Caki2 (cell line): ENCODE results near the gene GRM7. TPM values are rescaled to one million over a fixed set of nuclear protein-coding genes. Genes with fewer than 3 reads are reported as not detected.

Experiments
- DNase-seq: peaks from one replicate; pipeline ENCODE4 v3.0.0-alpha.2; 2015; ENCODE audit warnings: low read depth
- in situ Hi-C: cut with HindIII; loops from 2 replicates; pipeline ENCODE4 v1.10.0; 2016; ENCODE audit warnings: low sequenced_read_pairs, low pct_unique_long_range_greater_than_20kb, mixed read lengths
- total RNA-seq: library from RNA; depleted of rRNA; stranded (reverse); fragments of >200 nt; shearing (Covaris generic); gene quantifications from 2 replicates; pipeline ENCODE4 v1.2.3, GENCODE V29; 2014; ENCODE audit warnings: low replicate concordance

The GRM7 gene
- total RNA-seq, 1 experiment from 2014 or later = not detected

- no peak for DNase-seq
Measured at GRCh38 chr3:7630351-7630911, 769.5 kb downstream of the GRM7 start.

GRCh38 chr3:7630925-7631324, 770.0 kb downstream of the GRM7 start:
- DNase-seq = no peak
- in situ Hi-C loops = no loop called here

More at GRCh38 chr3:7630351-7630911, 769.5 kb downstream of the GRM7 start:
- in situ Hi-C loops = no loop called here

- in situ Hi-C loops = no loop called here
- DNase-seq = no peak
Measured at GRCh38 chr3:7632305-7632704, 771.4 kb downstream of the GRM7 start.

DNA sequence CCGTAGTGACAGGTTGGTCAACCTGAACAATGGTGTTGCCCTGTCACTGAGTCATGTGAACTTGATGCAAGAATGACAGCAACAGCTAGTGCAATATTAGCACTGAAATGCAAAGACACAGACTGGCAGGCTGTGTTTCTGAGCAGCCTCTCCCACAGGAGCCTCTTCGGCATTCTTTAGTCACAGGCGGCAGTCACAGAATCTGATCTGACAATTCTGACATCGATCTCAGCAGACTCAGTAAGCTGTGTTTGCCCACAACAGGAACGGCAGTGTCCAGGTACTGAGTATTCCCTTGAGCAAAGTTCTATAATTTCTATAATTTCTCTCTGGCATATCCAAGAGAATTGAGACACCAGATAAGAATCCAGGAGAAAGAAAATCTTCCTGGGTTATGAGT, 776.8 kb downstream of the GRM7 start:
- in situ Hi-C loops = no loop called here
- no peak for DNase-seq

DNA sequence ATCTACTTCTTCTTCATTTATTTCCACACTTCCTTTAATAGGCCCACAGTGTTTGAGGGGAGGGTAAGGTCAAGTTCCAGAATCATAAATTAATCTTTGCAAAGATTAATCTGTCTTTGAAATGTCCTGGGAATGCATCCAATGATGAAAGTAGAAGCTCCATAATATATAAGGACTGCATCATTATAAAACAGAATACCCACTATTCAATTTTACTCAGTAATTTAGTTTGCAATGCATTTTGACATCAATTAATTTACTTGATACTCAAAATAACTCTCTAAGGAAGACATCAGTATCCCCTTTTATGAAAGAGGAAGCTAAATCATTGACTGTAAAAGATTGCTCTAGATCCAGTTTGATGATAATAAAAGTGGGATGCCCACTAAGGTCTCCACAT, 777.2 kb downstream of the GRM7 start:
- in situ Hi-C loops = no loop called here
- DNase-seq = no peak

- in situ Hi-C loops = no loop called here
Measured at GRCh38 chr3:7640787-7641186, 779.9 kb downstream of the GRM7 start.

GRCh38 chr3:7646851-7647250, 785.9 kb downstream of the GRM7 start:
- in situ Hi-C loops = no loop called here
- no peak for DNase-seq

More at GRCh38 chr3:7640787-7641186, 779.9 kb downstream of the GRM7 start:
- DNase-seq = peak; percentile 42

GRCh38 chr3:7650466-7650865, 789.6 kb downstream of the GRM7 start:
- in situ Hi-C loops = no loop called here
- no peak for DNase-seq

GRCh38 chr3:7651274-7651673, 790.4 kb downstream of the GRM7 start:
- in situ Hi-C loops = no loop called here
- no peak for DNase-seq

- DNase-seq = no peak
- in situ Hi-C loops = no loop called here
Measured at GRCh38 chr3:7657214-7658112, 796.5 kb downstream of the GRM7 start.

- in situ Hi-C loops = no loop called here
Measured at GRCh38 chr3:7658294-7658693, 797.4 kb downstream of the GRM7 start.

DNA sequence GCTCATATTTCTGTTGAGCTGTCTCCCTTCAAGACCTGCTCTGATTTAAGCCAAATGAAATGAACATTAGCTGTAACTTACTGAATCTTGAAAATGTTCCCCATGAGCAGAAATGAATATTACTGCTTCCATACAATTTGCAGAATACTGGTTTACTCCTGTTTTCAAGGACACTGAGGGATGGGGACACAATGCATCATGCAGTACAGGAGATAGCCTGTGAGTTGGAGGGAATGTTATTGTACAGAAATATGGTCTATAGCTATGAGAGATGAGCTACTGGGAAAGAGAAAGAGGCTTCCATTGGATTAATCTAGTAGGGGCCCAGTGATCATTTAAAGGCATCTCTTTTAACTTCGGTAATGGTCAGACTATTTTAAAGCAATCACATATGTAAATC, 798.2 kb downstream of the GRM7 start:
- in situ Hi-C loops = no loop called here
- DNase-seq = no peak

More at GRCh38 chr3:7658294-7658693, 797.4 kb downstream of the GRM7 start:
- no peak for DNase-seq

DNA sequence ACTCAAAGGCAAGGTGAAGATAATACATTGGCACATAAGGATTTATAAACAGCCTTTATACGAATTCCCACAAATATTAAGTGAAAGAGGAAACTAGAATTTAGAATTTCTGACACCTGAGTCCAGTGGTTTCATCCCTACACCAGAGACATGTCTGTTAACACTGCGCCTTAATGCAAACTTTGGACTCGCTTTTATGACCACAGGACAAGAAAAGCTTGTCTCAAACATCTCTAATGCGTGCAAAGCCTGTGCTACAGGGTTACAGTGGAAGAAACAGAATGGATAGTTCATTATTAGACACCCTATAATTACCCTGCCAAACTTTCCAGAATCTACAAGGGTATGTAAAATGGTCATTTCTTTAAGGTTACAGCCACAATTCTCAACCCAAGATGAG, 802.9 kb downstream of the GRM7 start:
- in situ Hi-C loops = no loop called here
- DNase-seq = no peak

DNA sequence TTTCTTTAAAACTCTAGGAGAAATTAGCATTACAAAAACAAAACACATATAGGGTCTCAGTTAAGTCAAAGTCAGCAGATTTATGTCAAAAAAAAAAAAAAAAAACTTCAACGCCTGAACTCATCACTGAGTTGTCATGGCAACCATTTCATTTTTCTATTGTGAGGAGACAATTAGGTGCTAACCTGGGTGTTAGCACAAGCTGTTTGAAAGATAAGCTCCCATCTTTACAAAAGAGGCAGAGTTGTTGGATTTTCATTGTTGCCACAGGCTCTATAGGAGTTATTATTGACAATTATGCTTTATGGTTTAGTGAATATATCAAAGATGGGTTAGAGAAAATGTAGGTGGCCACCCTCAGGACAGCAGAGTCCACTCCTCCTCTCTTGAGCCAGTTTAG, 806.9 kb downstream of the GRM7 start:
- in situ Hi-C loops = no loop called here
- no peak for DNase-seq

DNA sequence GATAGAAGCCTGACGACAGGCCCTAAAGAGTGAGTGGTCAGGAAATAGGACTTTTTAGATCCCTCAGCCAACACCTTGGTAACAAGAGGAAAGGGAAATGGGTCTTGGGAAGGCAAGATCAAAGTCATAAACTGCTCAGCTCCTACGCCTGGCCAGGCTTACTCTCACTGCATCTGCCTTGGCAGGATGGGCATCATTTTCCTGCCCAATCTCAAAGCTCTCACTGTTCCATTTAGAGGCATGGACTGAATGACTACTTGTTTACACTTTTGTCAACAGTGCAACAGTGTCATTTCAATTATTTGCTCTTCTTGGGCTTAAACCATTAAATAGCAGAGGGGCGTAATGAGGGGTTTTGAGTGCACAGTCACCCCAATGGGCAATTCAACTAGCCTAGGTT, 808.7 kb downstream of the GRM7 start:
- DNase-seq = no peak
- in situ Hi-C loops = no loop called here

- in situ Hi-C loops = no loop called here
- no peak for DNase-seq
Measured at GRCh38 chr3:7678521-7678920, 817.6 kb downstream of the GRM7 start.

DNA sequence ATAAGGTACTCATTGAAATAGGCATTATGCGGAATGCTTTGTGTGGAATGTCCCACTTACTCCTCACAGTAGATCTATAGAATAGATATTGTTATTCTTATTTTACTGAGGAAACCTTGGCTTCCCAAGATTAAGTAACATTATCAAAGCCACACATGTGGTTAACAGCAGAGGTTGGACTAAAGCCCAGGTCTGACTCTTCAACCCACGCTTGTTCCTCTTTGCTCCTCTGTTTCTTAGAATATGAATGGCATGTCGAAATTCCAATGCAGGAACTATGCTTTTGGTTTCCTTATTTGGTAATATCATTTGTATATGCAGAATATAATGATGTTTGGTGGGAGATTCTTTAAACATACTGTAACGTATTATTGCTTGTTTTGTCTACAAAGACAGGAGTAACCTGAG, 821.9 kb downstream of the GRM7 start:
- in situ Hi-C loops = no loop called here
- peak; percentile 11 for DNase-seq

DNA sequence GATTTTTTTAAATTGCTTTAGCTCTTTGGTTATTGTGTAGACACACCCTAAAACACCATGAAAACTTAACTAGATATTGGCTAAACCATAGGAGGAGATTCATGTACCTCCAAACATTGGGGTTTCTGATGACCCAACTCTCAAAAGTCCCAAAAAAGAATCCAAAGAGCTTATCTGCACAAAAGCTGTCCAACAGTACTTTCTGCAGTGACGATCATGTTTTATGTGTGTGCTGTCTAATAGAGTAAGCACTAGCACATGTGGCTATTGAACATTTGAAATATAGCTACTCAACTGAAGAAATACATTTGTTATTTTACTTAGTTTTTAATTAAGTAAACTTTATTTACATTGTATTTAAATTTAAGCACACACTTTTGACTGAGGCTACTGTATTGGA, 822.5 kb downstream of the GRM7 start:
- in situ Hi-C loops = no loop called here

GRCh38 chr3:7684182-7684715, 823.3 kb downstream of the GRM7 start:
- in situ Hi-C loops = no loop called here

More for the DNA sequence above, 822.5 kb downstream of the GRM7 start:
- no peak for DNase-seq

More at GRCh38 chr3:7684182-7684715, 823.3 kb downstream of the GRM7 start:
- no peak for DNase-seq
